OCI-LY7 (cell line): ENCODE results near the gene ADAT1. TPM values are rescaled to one million over a fixed set of nuclear protein-coding genes. Genes with fewer than 3 reads are reported as not detected.

ENCODE experiments used
- BruUV-seq: library from RNA; stranded (reverse); fragments of 400-500 nt; replicated peaks from 2 replicates; lab custom pipeline; 2021; lab: Mats Ljungman, UMichigan
- CTCF ChIA-PET: fragments of 300-600 bp; sonication (Branson Sonifier 250); formaldehyde crosslinking; loops from one replicate; lab custom pipeline; 2022; ENCODE audit warnings: antibody characterized with exemption; ENCODE audit not compliant: unreplicated experiment; lab: Charles Lee
- POLR2A ChIA-PET: fragments of 300-600 bp; sonication (Branson Sonifier 250); formaldehyde crosslinking; loops from one replicate; lab custom pipeline; 2022; ENCODE audit warnings: antibody characterized with exemption; lab: Charles Lee
- DNase-seq: peaks from one replicate; pipeline ENCODE4 v3.0.0-alpha.2; 2015; ENCODE audit warnings: low spot score
- H2AFZ ChIP-seq: fragments of 200-600 bp; sonication (generic), shearing (Covaris generic); 2 replicates; pipeline ENCODE4 v1.6.1; 2014; ENCODE audit warnings: mild to moderate bottlenecking, antibody characterized with exemption, low read length, moderate library complexity
- H3K27ac ChIP-seq: fragments of 200-600 bp; sonication (generic); 2 replicates; pipeline ENCODE4 v1.5.1; 2014; ENCODE audit warnings: mixed run types, low read depth, mild to moderate bottlenecking, moderate library complexity, low read length, inconsistent platforms; ENCODE audit not compliant: poor library complexity, severe bottlenecking
- H3K36me3 ChIP-seq: fragments of 200-600 bp; sonication (generic); 2 replicates; pipeline ENCODE4 v1.6.1; 2014; ENCODE audit warnings: mild to moderate bottlenecking, antibody characterized with exemption, low read length, moderate library complexity, mixed read lengths; ENCODE audit not compliant: insufficient read depth
- H3K4me1 ChIP-seq: fragments of 200-600 bp; sonication (generic); 2 replicates; pipeline ENCODE4 v1.5.1; 2014; ENCODE audit warnings: mild to moderate bottlenecking, low read length; ENCODE audit not compliant: insufficient read depth, poor library complexity, severe bottlenecking
- H3K4me2 ChIP-seq: fragments of 200-600 bp; sonication (generic); 2 replicates; pipeline ENCODE4 v1.6.1; 2014; ENCODE audit warnings: mild to moderate bottlenecking, low read length
- H3K4me3 ChIP-seq: fragments of 200-600 bp; sonication (generic); 2 replicates; pipeline ENCODE4 v1.5.1; 2014; ENCODE audit warnings: mild to moderate bottlenecking, low read depth, low read length; ENCODE audit not compliant: poor library complexity, severe bottlenecking
- H3K79me2 ChIP-seq: fragments of 200-600 bp; sonication (generic); 2 replicates; pipeline ENCODE4 v1.6.1; 2016; ENCODE audit warnings: low read depth, mild to moderate bottlenecking, low read length, moderate library complexity, mixed read lengths; ENCODE audit not compliant: insufficient read depth
- H3K9me2 ChIP-seq: fragments of 200-600 bp; sonication (generic); 2 replicates; pipeline ENCODE4 v1.6.1; 2016; ENCODE audit warnings: mild to moderate bottlenecking, low read length, mixed read lengths; ENCODE audit not compliant: insufficient read depth
- H3K9me3 ChIP-seq: fragments of 200-600 bp; sonication (generic); 2 replicates; pipeline ENCODE4 v1.6.1; 2014; ENCODE audit warnings: mild to moderate bottlenecking, mixed run types, low read length, mixed read lengths
- H4K20me1 ChIP-seq: fragments of 200-600 bp; sonication (generic); 2 replicates; pipeline ENCODE4 v1.6.1; 2014; ENCODE audit warnings: mild to moderate bottlenecking, antibody characterized with exemption, low read length, moderate library complexity, mixed read lengths; ENCODE audit not compliant: insufficient read depth
- CTCF ChIP-seq: fragments of 200-600 bp; sonication (generic); conservative IDR thresholded peaks from 2 replicates; pipeline ENCODE4 v1.5.1; 2014; ENCODE audit warnings: mild to moderate bottlenecking, antibody characterized with exemption, low read length, moderate library complexity, mixed read lengths
- EZH2phosphoT487 ChIP-seq: fragments of 200-600 bp; sonication (generic); IDR thresholded peaks from 2 replicates; pipeline ENCODE4 v1.6.1; 2018; ENCODE audit warnings: low read depth, borderline replicate concordance, mild to moderate bottlenecking, mixed run types, antibody characterized with exemption, low read length, moderate library complexity, mixed read lengths
- intact Hi-C: fragments of 100-400 bp; cut with micrococcal nuclease; formaldehyde crosslinking; loops from one replicate; pipeline ENCODE4 v1.10.0; 2022; ENCODE audit not compliant: unreplicated experiment
- total RNA-seq, 2 experiments: library from RNA; depleted of rRNA in 1 of 2; stranded (reverse); fragments of >200 nt in 1 of 2; shearing (Covaris generic) in 1 of 2; gene quantifications; 2 replicates each; pipeline ENCODE4 v1.2.3, GENCODE V29; 2014 to 2022

The ADAT1 gene
- total RNA-seq, 2 experiments from 2014 or later, result 53.4 to 91.7 TPM

- Histone ChIP-seq H3K4me2 (no peak overlapping the region), H3K36me3 (peaks cover 62% of the 10 kb centered on the region), H3K79me2 (no peaks in the 10 kb centered on the region), H3K9me3 (no peaks in the 10 kb centered on the region), H4K20me1 (no peaks in the 10 kb centered on the region), H2AFZ (no peak overlapping the region), H3K27ac (no peak overlapping the region), H3K4me1 (peaks cover 7% of the 10 kb centered on the region), H3K9me2 (no peaks in the 10 kb centered on the region), H3K4me3 (no peak overlapping the region)
- TF ChIP-seq CTCF, result no peak
- TF ChIP-seq EZH2phosphoT487, result no peak
- no TSS peak for BruUV-seq
- CTCF ChIA-PET, result no interaction called here
- DNase-seq, result no peak
- POLR2A ChIA-PET, result interaction anchor here (1.1 to 1.2 kb wide), 2 partner anchors 10 to 44 kb away, joined by 3 to 5 read pairs; partner anchors contain the start of gene ADAT1
- intact Hi-C loops, result no loop called here
Observed at GRCh38 chr16:75579281-75579834, 43.7 kb downstream of the ADAT1 start.

GRCh38 chr16:75578725-75579124 is 44.4 kb downstream of the ADAT1 start:
- TF ChIP-seq CTCF, result no peak
- TF ChIP-seq EZH2phosphoT487, result no peak
- intact Hi-C loops, result no loop called here
- 0 out of 2 replicates have a peak, but pooled peaks cover under 1% of the 10 kb centered on the region for H4K20me1 ChIP-seq
- H3K4me3 ChIP-seq, result no peak overlapping the region
- H3K79me2 ChIP-seq, result no peaks in the 10 kb centered on the region
- no peak overlapping the region for H2AFZ ChIP-seq
- no peaks in the 10 kb centered on the region for H3K9me2 ChIP-seq
- no peaks in the 10 kb centered on the region for H3K9me3 ChIP-seq
- H3K27ac ChIP-seq, result no peak overlapping the region
- DNase-seq, result no peak
- no peak overlapping the region for H3K4me2 ChIP-seq
- peaks cover under 1% of the 10 kb centered on the region for H3K4me1 ChIP-seq
- CTCF ChIA-PET, result no interaction called here
- H3K36me3 ChIP-seq, result peaks cover 69% of the 10 kb centered on the region
- BruUV-seq, result no TSS peak
- POLR2A ChIA-PET, result interaction anchor here (0.7 to 1.2 kb wide), 2 partner anchors 11 to 863 kb away, joined by 3 to 4 read pairs; no protein-coding TSS in a partner anchor

- H3K36me3 ChIP-seq, result peaks cover 74% of the 10 kb centered on the region
- H3K4me3 ChIP-seq, result no peak overlapping the region
- H3K79me2 ChIP-seq, result no peaks in the 10 kb centered on the region
- POLR2A ChIA-PET, result interaction anchor here (0.7 kb wide), 1 partner anchor 862 kb away, joined by 4 read pairs; no protein-coding TSS in a partner anchor
- intact Hi-C loops, result no loop called here
- H3K27ac ChIP-seq, result no peak overlapping the region
- DNase-seq, result no peak
- H2AFZ ChIP-seq, result no peak overlapping the region
- H3K9me2 ChIP-seq, result no peaks in the 10 kb centered on the region
- H3K4me2 ChIP-seq, result no peak overlapping the region
- peaks cover under 1% of the 10 kb centered on the region for H3K4me1 ChIP-seq
- CTCF ChIA-PET, result no interaction called here
- no TSS peak for BruUV-seq
- no peak for TF ChIP-seq EZH2phosphoT487
- H3K9me3 ChIP-seq, result no peaks in the 10 kb centered on the region
- H4K20me1 ChIP-seq, result 0 out of 2 replicates have a peak, but pooled peaks cover 5% of the 10 kb centered on the region
Observed at GRCh38 chr16:75578212-75578611, 44.9 kb downstream of the ADAT1 start.
